IMR-90 (cell line): ENCODE data around the gene DOK4. TPM values are rescaled to one million over a fixed set of nuclear protein-coding genes. Genes with fewer than 3 reads are reported as not detected.

Experiments used
- ATAC-seq: fragments of 200-7000 bp; cut with Tn5 transposase; 2 replicates; pipeline ENCODE4 v1.9.1; 2020; ENCODE audit warnings: low read depth, mild to moderate bottlenecking, moderate library complexity
- Bru-seq: library from RNA; stranded (reverse); fragments of 400-500 nt; gene quantifications from one replicate; lab custom pipeline; 2021; lab: Mats Ljungman, UMichigan
- BruChase-seq, 2 experiments: library from RNA; stranded (reverse); fragments of 400-500 nt; gene quantifications; one replicate each; lab custom pipeline; 2021; lab: Mats Ljungman, UMichigan
- BruUV-seq: library from RNA; stranded (reverse); fragments of 400-500 nt; replicated peaks from 2 replicates; lab custom pipeline; 2021; lab: Mats Ljungman, UMichigan
- CTCF ChIA-PET: fragments of 300-600 bp; formaldehyde crosslinking; extraction: SDS; loops from one replicate; lab custom pipeline; 2021; ENCODE audit warnings: antibody characterized with exemption; lab: Yijun Ruan, JAX
- POLR2A ChIA-PET: fragments of 300-600 bp; sonication (Branson Sonifier 250); formaldehyde crosslinking; loops from one replicate; lab custom pipeline; 2022; ENCODE audit warnings: antibody characterized with exemption; ENCODE audit not compliant: unreplicated experiment; lab: Charles Lee
- DNase-seq: peaks from one replicate; pipeline ENCODE4 v3.0.0; 2013
- H2AFZ ChIP-seq: replicated peaks from 2 replicates; pipeline ENCODE3; 2013; ENCODE audit warnings: low read length, mild to moderate bottlenecking; ENCODE audit not compliant: poor library complexity
- H2AK5ac ChIP-seq: 2 replicates; pipeline ENCODE4 v1.6.1; 2013; ENCODE audit warnings: low read depth, low read length, inconsistent platforms
- H2AK9ac ChIP-seq: replicated peaks from 2 replicates; pipeline ENCODE3; 2013; ENCODE audit warnings: mild to moderate bottlenecking, low read depth, low read length, moderate library complexity; ENCODE audit not compliant: poor library complexity
- H2BK120ac ChIP-seq: 2 replicates; pipeline ENCODE4 v1.6.1; 2013; ENCODE audit warnings: low read depth, low read length, inconsistent platforms
- H2BK15ac ChIP-seq: 3 replicates; pipeline ENCODE4 v1.6.1; 2013; ENCODE audit warnings: low read depth, low read length, inconsistent platforms
- H2BK20ac ChIP-seq: 2 replicates; pipeline ENCODE4 v1.6.1; 2013; ENCODE audit warnings: low read depth, mild to moderate bottlenecking, inconsistent platforms, low read length, moderate library complexity
- H2BK5ac ChIP-seq: 2 replicates; pipeline ENCODE4 v1.6.1; 2013; ENCODE audit warnings: mild to moderate bottlenecking, low read depth, low read length, inconsistent platforms; ENCODE audit not compliant: poor library complexity, severe bottlenecking
- H3K14ac ChIP-seq: replicated peaks from 2 replicates; pipeline ENCODE4 v1.6.1; 2013; ENCODE audit warnings: low read depth, low read length, inconsistent platforms
- H3K18ac ChIP-seq: 2 replicates; pipeline ENCODE4 v1.6.1; 2013; ENCODE audit warnings: low read depth, low read length, control low read depth
- H3K23ac ChIP-seq: 2 replicates; pipeline ENCODE4 v1.6.1; 2013; ENCODE audit warnings: low read depth, low read length, inconsistent platforms
- H3K27ac ChIP-seq: 2 replicates; pipeline ENCODE4 v1.5.1; 2013; ENCODE audit warnings: mild to moderate bottlenecking, control low read depth, low read length; ENCODE audit not compliant: insufficient read depth
- H3K27me3 ChIP-seq: 2 replicates; pipeline ENCODE4 v1.6.1; 2013; ENCODE audit warnings: low read length; ENCODE audit not compliant: control insufficient read depth, insufficient read depth
- H3K36me3 ChIP-seq: 2 replicates; pipeline ENCODE4 v1.6.1; 2013; ENCODE audit warnings: low read length, mixed read lengths; ENCODE audit not compliant: control insufficient read depth, insufficient read depth
- H3K4ac ChIP-seq: 2 replicates; pipeline ENCODE4 v1.6.1; 2013; ENCODE audit warnings: low read depth, low read length, inconsistent platforms
- H3K4me1 ChIP-seq: 2 replicates; pipeline ENCODE4 v1.6.1; 2013; ENCODE audit warnings: low read length, mixed read lengths; ENCODE audit not compliant: control insufficient read depth, insufficient read depth
- H3K4me2 ChIP-seq: 2 replicates; pipeline ENCODE4 v1.6.1; 2013; ENCODE audit warnings: low read depth, mild to moderate bottlenecking, control low read depth, low read length, moderate library complexity
- H3K4me3 ChIP-seq: 2 replicates; pipeline ENCODE4 v1.5.1; 2013; ENCODE audit warnings: low read depth, mild to moderate bottlenecking, control low read depth, low read length, moderate library complexity; ENCODE audit not compliant: insufficient read depth
- H3K56ac ChIP-seq: 2 replicates; pipeline ENCODE4 v1.6.1; 2013; ENCODE audit warnings: low read length, inconsistent platforms; ENCODE audit not compliant: insufficient read depth; ENCODE audit errors: extremely low read depth
- H3K79me1 ChIP-seq, 2 experiments: 2 replicates each; pipeline ENCODE4 v1.6.1; 2013; ENCODE audit warnings: low read length in 2 of 2, inconsistent platforms in 1 of 2, low read depth in 1 of 2
- H3K9ac ChIP-seq: 2 replicates; pipeline ENCODE4 v1.6.1; 2013; ENCODE audit warnings: low read depth, low read length, control low read depth
- H3K9me1 ChIP-seq: 2 replicates; pipeline ENCODE4 v1.6.1; 2013; ENCODE audit warnings: low read length, inconsistent platforms; ENCODE audit not compliant: insufficient read depth
- H3K9me3 ChIP-seq: 2 replicates; pipeline ENCODE4 v1.6.1; 2013; ENCODE audit warnings: low read length; ENCODE audit not compliant: control insufficient read depth, insufficient read depth
- H4K20me1 ChIP-seq: 2 replicates; pipeline ENCODE4 v1.6.1; 2013; ENCODE audit warnings: low read length, inconsistent platforms; ENCODE audit not compliant: insufficient read depth
- H4K5ac ChIP-seq: 2 replicates; pipeline ENCODE4 v1.6.1; 2013; ENCODE audit warnings: mild to moderate bottlenecking, low read depth, low read length, control low read depth
- H4K8ac ChIP-seq, 2 experiments: 2 replicates each; pipeline ENCODE4 v1.6.1; 2013; ENCODE audit warnings: low read depth in 2 of 2, low read length in 2 of 2, control low read depth in 1 of 2, inconsistent platforms in 1 of 2
- H4K91ac ChIP-seq: 2 replicates; pipeline ENCODE4 v1.6.1; 2013; ENCODE audit warnings: low read depth, low read length, inconsistent platforms; ENCODE audit not compliant: insufficient read depth
- CEBPB ChIP-seq: IDR thresholded peaks from 2 replicates; pipeline ENCODE4 v1.6.1; 2012; ENCODE audit warnings: low read depth, low read length, improper control_type of control experiment
- MAFK ChIP-seq: IDR thresholded peaks from 2 replicates; pipeline ENCODE4 v1.6.1; 2012; ENCODE audit warnings: low read depth, low read length, improper control_type of control experiment
- MAZ ChIP-seq: IDR thresholded peaks from 2 replicates; pipeline ENCODE4 v1.6.1; 2012; ENCODE audit warnings: low read depth, mild to moderate bottlenecking, low read length, improper control_type of control experiment, moderate library complexity, borderline replicate concordance
- WGBS, 2 experiments: methylation state at CpG; one replicate each; pipeline versions ENCODE4 v1.1.5 to v1.1.7; 2013; ENCODE audit warnings: missing lambda C conversion rate in 2 of 2; ENCODE audit not compliant: insufficient read length in 1 of 2; ENCODE audit errors: extremely low coverage in 2 of 2; 5-methylcytosine and 5-hydroxymethylcytosine counted together
- dilution Hi-C: fragments of 300-500 bp; cut with HindIII; formaldehyde crosslinking; loops from one replicate; pipeline ENCODE4 v1.14.3; 2018; ENCODE audit warnings: low sequenced_read_pairs; ENCODE audit not compliant: unreplicated experiment
- in situ Hi-C: fragments of 300-500 bp; cut with MboI; formaldehyde crosslinking; loops from 3 replicates; pipeline ENCODE4 v1.14.3; 2019; ENCODE audit warnings: low sequenced_read_pairs, inconsistent platforms, mixed read lengths
- intact Hi-C: fragments of 100-400 bp; cut with micrococcal nuclease; formaldehyde crosslinking; loops from 2 replicates; pipeline ENCODE4 v1.10.0; 2022
- long read RNA-seq: library from polyadenylated mRNA; unstranded; transcript quantifications from one replicate; pipeline ENCODE4 v2.0.0, GENCODE V29; 2021; ENCODE audit not compliant: unreplicated experiment
- polyA plus RNA-seq, 3 experiments: library from polyadenylated mRNA; depleted of rRNA; stranded (reverse); fragments of >200 nt; gene quantifications; 2 replicates each; pipeline ENCODE4 v1.2.3, GENCODE V29; 2012; ENCODE audit warnings: low replicate concordance in 1 of 3
- total RNA-seq: library from RNA; depleted of rRNA; stranded (reverse); fragments of >200 nt; gene quantifications from 2 replicates; pipeline ENCODE4 v1.2.3, GENCODE V29; 2012; rRNA removed

Gene DOK4
- total RNA-seq (20.3 and 22.0 TPM in 2 replicates), polyA plus RNA-seq (2012; rRNA removed) (25.9 and 30.1 TPM in 2 replicates), Bru-seq, nascent RNA (percentile 39 among the genes with signal in this experiment), BruChase-seq, experiment 1, labeled RNA remaining after a 6-hour chase (percentile 39 among the genes with signal in this experiment), BruChase-seq, experiment 2, labeled RNA remaining after a 2-hour chase (percentile 39 among the genes with signal in this experiment)
- polyA plus RNA-seq (2012; cell fraction: cytosol; rRNA removed), result 18.4 and 29.8 TPM in 2 replicates
- 50.8 and 77.6 TPM in 2 replicates for polyA plus RNA-seq (2012; cell fraction: nucleus; rRNA removed; ENCODE audit: low replicate concordance)
- long read RNA-seq, transcript DOK4-201 (9 exons, 2,772 nt), result major isoform, 8 of 22 reads
- long read RNA-seq, partial matches to known transcripts, result 3 of 22 reads
- long read RNA-seq, other reads (novel, unspliced or antisense), result 5 of 22 reads

- no peaks in the 10 kb centered on the region for H3K36me3 ChIP-seq
- H3K4ac ChIP-seq, result peak within 1 kb of the TSS; percentile 62
- H3K4me1 ChIP-seq, result peaks cover 4% of the 10 kb centered on the region; the same call in 1 of the 2 replicates
- H3K56ac ChIP-seq, result peak within 1 kb of the TSS; percentile 18; the same call in 1 of the 2 replicates
- ChIA-PET CTCF (interaction anchor here (0.6 to 1.4 kb wide), 4 partner anchors 14 to 65 kb away, joined by 3 to 4 read pairs (median 3); partner anchors contain the start of gene POLR2C), POLR2A (no interaction called here)
- H3K9ac ChIP-seq, result peak within 1 kb of the TSS; percentile 65
- no TSS peak for BruUV-seq
- in situ Hi-C loops, result no loop called here
- H2BK120ac ChIP-seq, result peak within 1 kb of the TSS; percentile 52
- peak within 1 kb of the TSS; percentile 88 for H3K4me3 ChIP-seq
- peaks cover 4% of the 10 kb centered on the region for H3K9me1 ChIP-seq
- H3K23ac ChIP-seq, result peak within 1 kb of the TSS; percentile 68; the same call in 1 of the 2 replicates
- H3K4me2 ChIP-seq, result peak within 1 kb of the TSS; percentile 92
- peak within 1 kb of the TSS; percentile 15; the same call in 1 of the 2 replicates for H2AK5ac ChIP-seq
- peak within 1 kb of the TSS; percentile 89 for H3K14ac ChIP-seq
- ATAC-seq, result peak; percentile 99
- H3K18ac ChIP-seq, result peak within 1 kb of the TSS; percentile 78
- dilution Hi-C loops, result no loop called here
- H3K27me3 ChIP-seq, result peaks cover 5% of the 10 kb centered on the region
- H2BK20ac ChIP-seq, result no peak within 1 kb of the TSS; the same call in 1 of the 2 replicates
- peak within 1 kb of the TSS; percentile 97 for H2AK9ac ChIP-seq
- H3K9me3 ChIP-seq, result no peaks in the 10 kb centered on the region
- peak within 1 kb of the TSS; percentile 100 for H4K5ac ChIP-seq
- no peak within 1 kb of the TSS; the same call in 1 of the 2 replicates for H3K27ac ChIP-seq
- H2BK5ac ChIP-seq, result no peak within 1 kb of the TSS
- peaks cover 0 to 4% of the 10 kb centered on the region in 2 experiments; a peak in 1 of 4 replicates for H3K79me1 ChIP-seq
- no peaks in the 10 kb centered on the region; the same call in 1 of the 2 replicates for H4K20me1 ChIP-seq
- 3% methylated on average over 28 of the region's 73 CpGs; no CpG with 5 or more reads in 1 of the 2 experiments for WGBS, 2 experiments
- no peak within 1 kb of the TSS for H2BK15ac ChIP-seq
- TF ChIP-seq MAFK, result no peak
- TF ChIP-seq CEBPB, result no peak
- peak; percentile 92; the same call in 1 of the 2 replicates for TF ChIP-seq MAZ
- H2AFZ ChIP-seq, result peak within 1 kb of the TSS; percentile 96
- peak; percentile 58 for DNase-seq
- peak within 1 kb of the TSS; percentile 79 for H4K91ac ChIP-seq
- H4K8ac ChIP-seq, result peak within 1 kb of the TSS; percentile 83 to 96; a peak in 3 of 4 replicates
- intact Hi-C loops, result no loop called here
Observed at GRCh38 chr16:57485916-57486857, at the start of gene DOK4. Gene DOK4 (minus strand): TSS chr16:57486493. CDS start chr16:57479507, 6,986 bp downstream.
